HG02571 (cell line): ENCODE results near the gene TLK1.

Experiments used
- ATAC-seq: cut with Tn5 transposase; IDR thresholded peaks from one replicate; pipeline ENCODE4 v1.9.1; 2021; ENCODE audit warnings: mild to moderate bottlenecking, moderate library complexity; ENCODE audit not compliant: unreplicated experiment

Gene TLK1

DNA sequence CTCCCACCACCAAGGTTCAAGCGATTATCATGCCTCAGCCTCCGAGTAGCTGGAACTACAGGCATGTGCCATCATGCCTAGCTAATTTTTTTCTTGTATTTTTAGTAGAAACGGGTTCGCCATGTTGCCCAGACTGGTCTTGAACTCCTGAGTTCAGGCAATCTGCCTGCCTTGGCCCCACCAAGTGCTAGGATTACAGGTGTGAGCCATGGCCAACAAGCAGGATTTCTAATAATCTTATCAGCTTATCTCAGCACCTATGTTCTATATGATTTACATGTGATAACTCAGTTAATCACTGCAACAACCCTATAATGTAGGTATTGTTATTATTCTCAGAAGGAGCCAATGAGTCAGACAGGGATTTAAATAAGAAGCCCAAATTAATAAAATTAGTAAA lies 151.3 kb downstream of the TLK1 start:
- no peak for ATAC-seq

DNA sequence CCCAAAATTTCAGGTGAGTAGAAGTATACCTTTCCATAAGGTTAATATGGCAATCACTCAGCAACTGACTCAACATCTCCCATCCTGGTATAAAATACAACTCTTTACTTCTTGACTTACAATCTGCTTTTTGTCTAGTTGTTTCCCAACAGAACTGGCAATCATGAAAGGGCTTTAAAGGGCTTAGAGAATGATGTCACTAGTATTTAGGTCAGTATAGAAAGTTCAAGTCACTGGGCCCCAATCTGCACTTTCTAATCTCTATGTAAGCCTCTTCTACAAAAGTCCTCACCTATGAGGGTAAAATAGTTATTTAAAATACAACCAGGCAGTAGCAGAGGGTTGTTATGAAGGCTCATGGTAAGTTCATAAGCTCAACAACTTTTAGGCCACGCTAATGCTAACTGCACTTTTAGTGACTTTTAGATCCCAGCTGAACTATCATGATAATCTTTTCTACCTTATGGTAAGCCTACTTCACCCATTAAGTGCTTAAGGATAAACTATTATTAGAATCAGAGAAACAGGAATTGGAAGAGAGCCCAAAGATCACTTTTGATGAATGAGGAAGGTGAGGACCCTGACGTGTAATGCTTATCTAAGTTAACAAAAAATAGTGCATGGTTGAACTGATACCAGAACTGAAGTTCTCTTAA lies 152.0 kb downstream of the TLK1 start:
- ATAC-seq = no peak

DNA sequence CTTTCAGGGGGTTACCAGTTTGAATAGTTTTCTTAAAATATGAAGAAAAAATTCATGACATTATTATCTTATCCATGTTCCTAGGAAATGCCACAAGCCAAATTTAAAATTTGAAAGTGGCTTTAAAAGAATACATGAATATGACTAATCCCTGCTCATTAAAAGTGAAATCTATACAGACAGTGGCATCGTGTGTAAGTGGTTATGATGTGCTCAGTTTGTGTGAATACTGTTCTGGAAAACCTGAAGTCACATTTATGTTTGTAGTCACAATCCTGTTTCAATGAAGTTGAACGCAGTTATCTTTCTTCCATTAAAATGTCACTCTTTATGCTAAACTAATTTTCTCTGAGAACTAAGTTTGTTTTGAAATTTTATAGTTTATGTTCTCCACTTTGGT lies 155.9 kb downstream of the TLK1 start:
- ATAC-seq = no peak

DNA sequence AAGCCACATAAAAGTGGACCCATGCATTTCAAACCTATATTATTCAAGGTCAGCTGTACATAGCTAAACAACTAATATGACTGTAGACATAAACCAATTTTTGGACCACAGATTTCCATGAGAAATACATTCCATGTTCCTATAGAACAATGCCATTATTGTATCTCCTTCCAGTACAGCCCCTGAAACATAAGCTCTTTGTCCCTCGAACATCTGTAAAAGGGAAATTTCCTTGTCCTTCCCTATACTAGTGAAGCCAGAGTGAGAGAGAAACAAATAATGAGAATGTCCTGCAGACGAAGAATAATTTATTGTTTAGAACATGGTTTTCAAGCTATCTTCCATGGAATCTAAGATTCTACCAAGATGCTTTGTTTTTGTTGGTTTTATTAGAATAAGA lies 156.3 kb downstream of the TLK1 start:
- no peak for ATAC-seq

DNA sequence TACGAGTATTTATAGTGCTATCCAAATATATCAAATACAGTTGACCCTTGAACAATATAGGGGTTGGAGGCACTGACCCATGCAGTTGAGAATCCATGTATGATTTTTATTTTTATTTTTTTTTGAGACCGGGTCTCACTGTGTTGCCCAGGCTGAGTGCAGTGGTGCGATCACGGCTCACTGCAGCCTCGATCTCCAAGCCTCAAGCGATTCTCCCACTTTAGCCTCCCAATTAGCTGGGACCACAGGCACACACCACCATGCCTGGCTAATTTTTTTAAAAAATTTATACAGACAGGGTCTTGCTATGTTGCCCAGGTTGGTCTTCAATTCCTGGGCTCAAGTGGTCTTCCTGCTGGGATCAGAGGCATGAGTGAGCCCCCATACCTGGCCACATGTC lies 161.0 kb downstream of the TLK1 start:
- no peak for ATAC-seq

DNA sequence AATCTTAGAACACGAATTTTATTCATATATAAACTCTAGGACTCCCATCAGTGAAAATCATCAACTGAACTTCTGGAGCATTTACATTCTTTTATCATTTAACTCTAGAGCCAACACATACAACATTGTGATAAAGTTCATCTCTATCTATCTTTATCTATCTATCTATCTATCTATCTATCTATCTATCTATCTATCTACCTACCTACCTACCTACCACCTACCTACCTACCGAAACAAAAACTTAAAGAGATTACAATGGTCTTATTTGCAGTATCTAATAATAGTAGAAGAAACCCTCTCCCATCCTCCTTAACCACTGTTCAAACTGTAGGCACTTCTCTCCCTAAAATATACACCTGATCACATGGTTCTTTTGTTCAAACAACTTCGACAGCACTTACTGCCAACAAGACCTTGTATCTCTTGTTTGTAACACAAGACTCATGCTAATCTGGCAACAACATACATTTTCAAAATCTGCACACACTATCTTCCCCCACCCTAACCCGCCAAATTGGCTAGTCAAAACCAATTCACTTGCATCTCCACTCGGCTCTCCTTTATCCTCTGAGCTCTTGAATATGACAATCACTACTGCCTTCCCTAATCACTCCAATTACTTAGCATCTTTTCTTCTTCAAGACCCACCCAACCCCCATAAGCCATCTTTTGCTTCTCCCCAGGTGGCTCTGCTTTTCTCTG lies 162.6 kb downstream of the TLK1 start:
- no peak for ATAC-seq

DNA sequence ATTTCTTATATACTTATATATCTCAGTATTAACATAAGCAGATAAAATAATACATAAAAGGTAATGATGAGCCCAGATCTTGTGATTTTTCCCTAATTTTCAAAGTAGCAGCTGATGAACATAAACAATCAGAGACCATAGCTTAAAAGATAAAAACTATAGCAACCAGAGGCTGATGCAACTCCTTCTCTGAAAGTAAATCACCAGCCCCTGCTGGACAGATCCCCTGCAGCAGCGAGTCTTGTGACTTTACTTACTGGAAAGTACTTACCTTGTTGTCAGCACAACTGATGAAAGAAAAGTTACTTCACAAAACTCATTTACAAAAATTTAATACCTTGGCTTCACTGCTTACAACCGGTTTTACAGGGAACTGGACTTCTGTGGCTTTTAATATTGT lies 164.4 kb downstream of the TLK1 start:
- no peak for ATAC-seq

DNA sequence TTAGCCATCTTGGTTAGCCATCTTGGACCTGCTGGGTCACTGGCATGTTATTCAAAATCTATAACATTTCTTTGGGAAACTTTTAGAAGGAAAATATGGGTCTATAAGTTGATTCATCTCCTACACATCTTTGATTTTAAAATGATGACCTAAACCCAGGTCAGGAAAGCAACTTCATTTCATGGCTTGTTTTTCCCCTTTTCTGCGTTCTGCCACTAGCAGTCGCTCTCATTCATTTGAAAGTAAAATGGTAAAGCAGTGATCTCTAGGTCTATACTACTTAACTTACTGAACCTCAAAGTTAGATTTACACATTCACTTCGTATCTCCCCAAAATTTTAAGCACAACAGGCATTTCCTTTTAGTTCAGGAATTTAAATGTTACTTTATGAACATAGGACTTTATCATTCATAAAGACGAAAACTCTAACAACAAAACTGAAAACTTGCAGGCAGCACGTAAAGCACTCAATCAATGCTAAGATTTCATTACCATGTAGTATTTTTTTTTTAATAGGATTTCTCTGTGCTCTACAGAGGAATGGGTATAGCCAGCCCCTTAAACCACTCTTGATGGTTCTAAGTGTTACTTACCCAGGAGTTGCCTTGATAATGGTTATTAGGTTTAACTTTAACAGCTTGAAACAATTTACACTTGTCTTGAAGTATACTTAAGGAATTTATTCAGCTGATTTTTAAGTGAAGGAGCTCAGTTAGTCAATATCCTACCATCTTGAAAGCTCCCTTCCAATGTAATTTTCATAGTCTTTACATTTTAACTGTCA lies 169.1 kb downstream of the TLK1 start:
- no peak for ATAC-seq

DNA sequence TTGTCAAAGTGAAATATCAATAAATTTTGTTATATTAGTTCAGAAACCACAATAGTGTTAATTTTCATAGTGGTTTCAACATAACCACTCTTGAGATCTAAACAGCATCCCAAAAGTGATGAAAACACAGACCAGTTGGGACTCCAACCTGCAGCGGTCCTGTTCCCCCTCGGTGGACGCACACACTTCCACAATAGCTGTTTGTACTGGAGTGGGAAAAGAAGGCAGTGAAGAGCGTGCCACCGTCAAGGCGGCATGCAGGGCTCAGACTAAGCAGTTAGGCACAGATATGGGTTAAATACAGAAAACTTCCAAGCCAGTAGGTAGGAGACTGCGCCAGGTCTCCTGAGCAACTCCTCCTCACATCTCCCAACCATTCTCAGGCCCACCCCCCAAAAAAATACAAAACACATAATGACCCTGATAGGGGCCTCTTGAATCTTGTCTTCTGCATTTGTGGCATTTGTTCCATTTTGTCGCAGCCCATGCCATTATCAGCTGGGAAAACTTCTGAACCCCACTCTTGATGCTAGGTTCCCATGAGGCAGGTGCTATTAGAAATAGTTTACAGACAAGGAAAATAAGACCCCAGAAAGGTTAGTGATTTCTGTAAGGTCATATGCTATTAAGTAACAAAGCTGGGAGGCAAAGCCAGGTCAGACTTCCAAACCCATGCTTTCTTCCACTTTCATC lies 174.0 kb downstream of the TLK1 start:
- no peak for ATAC-seq

DNA sequence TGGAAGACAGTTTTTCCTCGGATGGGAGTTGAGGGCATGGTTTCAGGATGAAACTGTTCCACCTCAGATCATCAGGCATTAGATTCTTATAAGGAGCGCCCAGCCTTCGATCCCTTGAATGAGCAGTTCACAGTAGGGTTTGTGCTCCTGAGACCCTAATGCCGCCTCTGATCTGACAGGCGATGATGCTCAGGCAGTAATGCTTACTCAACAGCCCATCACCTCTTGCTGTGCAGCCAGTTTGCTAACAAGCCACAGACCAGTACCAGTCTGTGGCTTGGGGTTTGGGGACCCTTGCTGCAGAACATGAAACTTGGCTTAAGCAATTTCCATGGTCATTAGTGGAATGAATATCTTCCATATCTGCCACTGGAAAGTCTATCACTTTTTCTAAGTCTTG lies 175.3 kb downstream of the TLK1 start:
- no peak for ATAC-seq

DNA sequence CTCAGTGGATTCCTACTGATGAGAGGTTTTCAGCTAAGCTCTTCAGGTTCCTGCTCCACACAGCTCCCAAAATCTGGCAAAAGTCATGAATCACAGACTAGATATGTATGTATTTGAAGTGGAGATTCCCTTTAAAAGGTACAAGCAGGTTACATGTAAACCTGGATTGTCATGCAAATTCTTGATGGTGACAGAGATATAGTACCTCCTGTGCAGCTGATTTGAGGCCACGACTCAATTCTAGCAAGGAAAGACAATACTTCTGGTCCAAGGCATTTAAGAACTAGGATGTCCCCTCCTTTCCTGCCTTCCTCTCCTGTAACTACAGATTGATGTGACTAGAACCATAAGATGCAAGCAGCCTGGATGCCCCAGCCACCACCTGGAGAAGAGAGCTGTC lies 176.6 kb downstream of the TLK1 start:
- ATAC-seq = no peak

DNA sequence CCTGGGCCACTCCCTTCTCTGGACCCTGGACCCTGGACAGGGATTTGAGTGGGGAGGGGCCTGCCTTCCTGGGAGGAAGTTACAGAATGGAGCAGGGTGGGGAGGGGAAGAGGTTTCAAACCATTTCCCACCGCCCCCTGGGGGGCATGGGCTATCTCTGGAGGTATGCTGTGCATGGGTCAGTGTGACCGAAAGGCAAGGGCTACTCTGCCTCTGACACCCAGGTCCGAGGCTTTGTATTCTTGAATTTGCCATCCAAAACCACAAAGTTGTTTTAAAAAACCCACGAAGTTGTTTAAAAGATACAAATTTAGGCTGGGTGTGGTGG lies 184.8 kb downstream of the TLK1 start:
- no peak for ATAC-seq

DNA sequence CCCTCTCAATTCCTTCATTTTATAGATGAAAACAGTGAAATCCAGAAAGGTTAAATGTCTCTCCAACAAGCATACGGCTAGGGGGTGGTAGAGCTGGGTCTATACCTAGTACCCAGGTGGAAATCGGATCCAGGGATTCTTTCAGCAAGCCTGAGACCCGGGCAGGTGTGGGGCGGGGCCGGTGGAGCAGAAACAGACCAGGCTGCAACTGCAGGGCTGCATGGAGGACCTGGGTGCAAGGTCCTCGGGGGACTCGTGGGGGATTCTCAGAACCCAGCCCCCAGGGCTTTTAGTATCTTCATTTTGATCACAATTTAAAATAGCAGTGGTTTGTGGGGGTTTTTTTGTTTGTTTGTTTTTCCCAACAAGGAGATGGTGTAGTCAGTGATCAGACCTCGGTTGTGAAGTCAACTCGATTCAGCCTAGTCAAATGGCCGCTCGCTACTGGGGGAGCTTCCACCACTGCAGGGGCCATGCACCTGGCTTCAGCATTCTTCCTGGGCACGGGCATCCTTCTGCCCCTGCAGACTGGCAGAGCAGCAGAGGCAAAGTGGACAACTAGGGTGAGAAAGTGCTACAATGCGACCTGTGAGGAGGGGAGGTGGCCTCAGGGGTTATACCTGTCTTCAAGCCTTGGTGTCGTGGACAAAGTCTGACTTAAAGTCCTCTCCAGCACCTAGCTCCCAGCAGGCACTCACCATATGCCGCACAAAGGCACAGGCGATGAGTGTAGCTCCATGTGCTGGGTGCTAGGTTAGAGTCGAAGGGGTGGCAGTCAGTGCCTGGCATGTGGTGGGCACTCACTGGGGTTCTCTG lies 185.4 kb downstream of the TLK1 start:
- ATAC-seq = no peak

DNA sequence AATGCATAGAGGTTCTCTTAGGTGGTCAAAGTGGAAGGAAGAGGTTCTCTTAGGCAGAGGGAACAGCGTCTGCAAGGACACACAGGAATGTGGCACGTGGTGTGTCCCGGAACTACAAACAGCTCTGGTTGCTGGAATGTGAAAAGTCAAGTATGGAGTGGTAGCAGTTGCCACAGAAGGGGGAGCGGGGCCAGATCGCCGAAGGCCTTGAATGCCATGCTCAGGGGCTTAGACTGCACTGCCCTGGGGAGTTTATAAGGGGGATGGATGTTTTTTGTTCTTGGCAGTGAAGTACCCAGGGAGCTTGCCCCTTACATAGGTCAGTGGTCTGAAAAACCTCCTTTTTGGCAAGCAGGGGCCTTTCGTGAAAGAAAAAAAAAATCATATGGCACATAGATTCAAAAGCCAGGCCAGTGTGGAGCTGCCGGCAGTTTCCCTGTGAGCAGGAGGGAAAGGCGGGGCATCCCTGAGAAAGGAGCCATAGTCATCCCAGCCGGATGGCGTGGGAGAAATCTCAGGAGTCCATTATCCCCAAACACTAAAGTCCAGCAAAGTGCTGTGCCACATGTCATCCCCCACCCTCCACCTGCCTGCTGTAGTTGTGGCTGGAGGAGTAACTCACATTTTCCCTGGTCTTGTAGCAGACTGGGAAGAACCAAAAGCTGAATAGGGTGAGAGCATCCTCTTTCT lies 186.2 kb downstream of the TLK1 start:
- no peak for ATAC-seq

DNA sequence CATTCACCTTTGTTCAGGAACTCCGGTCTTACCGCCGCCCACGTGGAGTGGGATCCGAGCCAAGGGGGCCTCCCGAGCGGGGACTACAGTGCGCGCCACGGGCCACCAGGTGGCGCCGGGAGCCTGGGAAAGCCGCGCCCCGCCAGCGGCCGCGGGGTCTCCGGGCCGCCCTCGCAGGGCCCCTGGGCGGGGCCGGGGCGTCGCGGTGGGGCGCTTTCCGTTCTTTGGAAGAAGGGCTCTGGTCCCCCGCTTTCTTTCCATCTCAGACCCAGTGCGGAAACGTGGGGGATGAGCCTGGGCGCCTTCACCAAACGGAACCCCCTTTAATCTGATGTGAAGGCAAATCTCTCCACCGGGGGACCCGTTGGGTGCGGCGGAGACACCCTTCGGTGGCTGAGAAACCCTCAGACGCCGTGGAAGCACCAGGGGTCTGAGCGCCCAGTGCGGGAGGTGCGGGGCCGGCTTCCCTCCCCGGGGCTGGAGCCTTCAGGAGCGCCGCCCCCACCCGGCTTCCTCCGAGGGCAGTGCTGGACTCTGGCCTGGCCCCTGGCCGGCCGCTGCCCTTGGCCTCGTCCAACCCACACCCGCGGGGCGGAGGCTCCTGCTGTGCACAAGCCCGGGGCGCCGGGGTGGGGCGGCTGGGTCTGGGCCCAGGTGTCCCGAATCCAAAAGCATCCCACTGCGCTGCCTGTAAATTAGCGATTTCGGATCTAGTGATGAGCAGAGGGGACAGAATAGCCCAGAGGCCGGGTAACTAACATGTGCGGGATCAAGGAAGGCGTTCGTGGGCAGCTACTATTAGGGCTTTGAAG lies 187.0 kb downstream of the TLK1 start:
- ATAC-seq = peak; percentile 85

DNA sequence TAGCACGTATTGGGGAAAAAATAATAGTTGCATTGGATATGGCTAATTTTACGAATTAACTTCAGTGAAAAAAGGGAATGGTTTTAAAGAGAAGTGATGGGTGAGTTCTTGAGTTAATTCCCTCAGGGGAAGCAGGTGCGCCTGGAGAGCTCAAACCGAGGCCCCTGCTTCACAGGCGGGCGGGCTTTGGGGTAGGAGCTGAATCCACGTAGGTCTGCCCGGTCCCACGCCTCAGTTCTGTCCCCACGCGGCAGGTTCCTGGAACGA lies 187.5 kb downstream of the TLK1 start:
- ATAC-seq = no peak

DNA sequence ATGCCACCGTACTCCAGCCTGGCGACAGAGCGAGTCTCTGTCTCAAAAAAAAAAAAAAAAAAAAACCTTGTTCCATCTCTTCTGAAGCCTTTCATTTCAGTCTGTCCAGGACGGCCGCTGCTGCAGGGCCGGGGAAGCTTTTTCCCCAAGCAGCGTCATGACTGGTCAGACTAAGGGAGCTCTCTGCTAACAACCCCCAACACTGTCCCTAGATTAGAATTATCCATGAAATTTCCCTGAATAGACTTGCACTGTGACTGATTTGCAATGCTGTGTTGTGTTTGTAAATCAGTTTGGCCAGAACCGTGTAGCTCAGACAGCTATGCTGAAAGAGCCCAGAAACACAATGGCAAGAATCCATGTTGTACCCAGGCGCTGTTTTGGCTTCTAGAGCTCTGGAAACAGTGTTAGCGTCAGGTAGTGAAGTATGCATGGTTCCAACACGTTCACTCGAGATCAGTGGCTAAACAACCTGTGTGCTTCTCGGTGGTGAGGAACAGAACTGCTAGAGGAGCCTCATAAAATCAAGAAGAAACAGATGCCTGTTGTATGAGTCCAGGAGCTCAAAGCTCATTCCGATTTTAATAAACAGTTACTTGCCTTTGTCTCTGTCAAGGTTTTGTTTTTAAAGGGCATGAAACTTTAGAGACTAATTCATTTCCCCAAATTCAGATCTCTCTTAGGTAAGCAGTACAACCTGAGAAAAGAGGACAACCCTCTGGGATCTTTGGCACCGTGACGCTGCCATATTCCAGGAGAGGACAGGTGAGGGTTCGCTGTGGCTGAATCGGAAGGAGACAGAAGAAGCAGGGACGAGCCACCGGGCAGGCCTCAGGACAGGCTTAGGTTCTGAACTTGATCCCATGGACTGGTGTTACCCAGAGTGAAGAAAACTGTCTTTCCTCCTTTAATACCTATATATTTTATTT lies 188.1 kb downstream of the TLK1 start:
- no peak for ATAC-seq

DNA sequence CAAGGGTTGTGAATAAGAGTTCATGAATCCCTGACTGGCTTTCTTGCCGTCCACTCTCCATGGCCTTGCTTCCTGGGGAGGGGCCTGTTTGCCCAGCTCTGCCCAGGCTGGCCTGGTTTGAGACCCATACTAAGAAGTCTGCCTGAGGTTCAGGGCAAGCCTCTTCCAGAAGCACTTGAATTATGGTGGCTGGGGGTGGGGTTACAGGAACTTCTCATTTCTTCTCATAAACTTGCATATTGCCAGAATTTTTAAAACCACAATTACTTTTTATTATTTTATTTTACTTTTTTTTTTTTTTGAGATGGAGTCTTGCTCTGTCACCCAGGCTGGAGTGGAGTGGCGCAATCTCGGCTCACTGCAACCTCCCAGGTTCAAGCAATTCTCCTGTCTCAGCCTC lies 189.6 kb downstream of the TLK1 start:
- ATAC-seq = no peak
